ENCODE results near the gene SRSF1.
"Not testable (repeated sequence)": the region's sequence is repeated elsewhere in the genome, so short reads cannot be mapped to it uniquely, and the experiment has no call there.

SRSF1 gene

DNA sequence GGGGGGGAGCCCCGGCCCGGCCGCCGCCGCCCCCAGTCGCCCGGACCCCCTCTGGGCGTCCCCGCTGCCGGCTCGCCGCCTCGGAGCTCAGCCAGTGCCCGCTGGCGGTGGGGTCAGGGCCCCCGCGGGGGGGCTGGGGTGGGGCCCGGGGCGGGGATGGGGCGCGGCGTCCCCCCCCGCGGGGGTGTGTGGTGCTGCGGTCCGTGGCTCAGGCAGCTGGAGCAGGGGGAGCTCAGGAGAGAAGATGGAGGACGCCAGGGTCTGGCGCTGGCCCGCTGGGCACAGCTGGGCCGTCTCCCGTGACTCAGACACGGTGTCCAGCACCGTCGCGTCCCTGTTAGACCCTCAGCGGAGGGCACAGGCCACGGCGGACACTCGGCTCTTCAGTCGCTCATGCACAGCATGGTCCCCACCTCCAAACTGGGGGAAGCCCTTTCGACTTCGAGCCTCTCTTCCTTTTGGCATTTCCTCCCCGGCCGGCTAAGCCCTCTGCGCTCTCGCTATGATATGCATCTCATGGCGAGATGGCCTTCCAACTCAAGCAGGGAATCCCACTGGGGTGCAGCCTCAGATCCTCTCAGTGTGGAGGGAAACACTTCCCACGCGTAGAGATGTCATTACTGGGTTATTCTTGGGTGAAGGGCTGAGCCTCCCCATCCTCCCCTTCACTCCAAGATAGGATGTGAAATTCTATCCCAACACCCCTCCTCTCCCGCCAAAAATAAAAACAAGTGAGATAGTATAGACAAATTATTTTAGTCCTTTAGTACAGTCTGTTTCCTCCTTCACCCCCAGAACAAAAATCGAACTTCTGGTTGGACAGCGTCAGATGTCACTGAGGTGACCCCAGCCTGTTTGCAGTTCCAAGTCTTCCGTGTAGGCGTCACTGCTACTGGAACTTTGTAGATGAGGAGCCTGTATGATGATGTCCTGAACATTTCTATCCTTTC is 18.5 kb downstream of the SRSF1 start:
- peak; percentile 56 to 82 (median 73) for DNase-seq

DNA sequence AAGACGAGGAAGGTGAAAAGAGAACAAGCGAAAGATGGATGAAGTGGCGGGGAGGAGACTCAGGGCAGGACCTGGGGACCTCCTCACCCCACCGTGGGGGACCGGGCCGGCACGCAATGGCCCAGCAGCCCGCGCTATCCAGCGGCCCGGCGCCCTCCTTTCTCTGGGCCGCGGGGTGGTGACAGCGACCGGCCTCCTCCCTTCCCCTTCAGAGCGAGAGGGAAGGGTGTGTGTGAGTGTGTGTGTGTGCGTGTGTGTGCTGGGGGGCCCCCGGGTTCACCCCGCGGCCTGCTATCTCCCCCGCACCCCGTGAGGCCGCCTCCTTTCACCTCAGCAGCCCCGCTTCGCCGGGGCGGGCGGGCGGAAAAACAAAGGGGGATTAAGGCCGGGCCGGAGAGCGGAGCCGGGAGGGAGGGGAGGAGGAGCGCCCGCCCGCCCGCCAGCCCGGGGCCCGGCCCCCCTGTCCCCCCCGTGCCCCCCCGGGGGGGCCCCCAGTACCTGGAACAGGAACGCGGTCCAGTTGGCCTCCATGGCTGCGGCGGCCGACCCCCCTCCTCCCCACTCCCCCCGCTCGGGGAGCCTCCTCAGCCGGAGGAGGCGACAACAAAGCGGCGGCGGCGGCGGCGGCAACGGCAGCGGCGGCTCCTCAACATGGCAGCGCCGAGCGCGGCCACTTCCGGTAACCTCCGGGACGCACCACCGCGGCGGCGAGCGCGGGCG is 19.3 kb downstream of the SRSF1 start, which contains the start of gene VEZF1:
Gene VEZF1, minus strand, starts transcription at position 674 of the 720 bp plus-strand sequence. Its CDS starts 143 bp downstream, at position 531.
- DNase-seq: peak; percentile 52 to 82 (median 74)

DNA sequence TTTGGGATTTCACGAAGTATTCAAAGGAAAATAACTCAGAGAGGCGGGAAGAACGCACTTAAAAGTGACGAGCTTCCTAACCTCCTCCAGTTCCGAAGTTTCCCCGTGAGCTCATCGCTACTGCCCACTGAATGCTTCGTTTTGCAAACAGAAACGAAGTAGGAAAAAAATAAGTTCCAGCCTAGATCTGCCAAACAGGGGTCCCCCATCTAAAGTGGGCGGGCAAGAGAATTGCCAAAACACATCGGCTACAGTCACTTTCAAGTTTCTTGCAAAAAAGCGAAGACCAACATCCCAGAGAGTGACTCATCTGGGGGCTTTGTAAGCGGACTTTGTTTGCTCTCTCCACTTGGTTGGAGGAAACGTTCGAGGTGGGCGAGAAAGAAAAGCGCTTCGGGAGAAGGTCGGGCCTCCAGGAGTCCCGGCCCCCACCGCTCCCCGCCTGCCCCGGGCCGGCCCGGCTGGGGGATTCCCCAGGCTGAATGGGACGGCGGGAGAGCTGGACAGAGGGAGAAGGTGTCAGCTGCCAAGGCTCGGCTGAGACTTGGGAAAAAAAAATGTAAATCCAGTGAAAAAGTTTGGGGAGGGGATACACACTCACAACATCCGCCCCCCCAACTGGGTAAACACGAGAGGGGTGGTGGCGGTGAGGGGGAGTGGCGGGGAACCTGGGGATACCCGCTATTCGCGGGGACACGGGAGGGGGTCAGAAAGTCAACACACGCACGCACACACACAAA is 20.0 kb downstream of the SRSF1 start:
- peak in 3 of 6 experiments; percentile 42 to 47 (median 42) for DNase-seq

DNA sequence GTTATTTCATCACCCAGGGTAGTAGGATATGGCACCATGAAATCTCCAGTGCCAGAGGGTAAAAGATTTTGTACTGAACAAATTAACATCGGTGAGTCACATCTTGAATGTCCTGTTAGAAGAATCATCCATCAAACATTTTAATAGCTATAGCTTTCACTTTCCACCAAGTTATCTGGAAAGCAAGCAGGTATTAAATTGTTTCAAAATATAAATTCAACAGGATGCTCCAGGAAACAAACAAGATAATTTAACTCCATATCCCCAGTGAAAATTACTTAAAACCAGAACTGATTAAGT is 21.4 kb downstream of the SRSF1 start:
- DNase-seq: no peak

DNA sequence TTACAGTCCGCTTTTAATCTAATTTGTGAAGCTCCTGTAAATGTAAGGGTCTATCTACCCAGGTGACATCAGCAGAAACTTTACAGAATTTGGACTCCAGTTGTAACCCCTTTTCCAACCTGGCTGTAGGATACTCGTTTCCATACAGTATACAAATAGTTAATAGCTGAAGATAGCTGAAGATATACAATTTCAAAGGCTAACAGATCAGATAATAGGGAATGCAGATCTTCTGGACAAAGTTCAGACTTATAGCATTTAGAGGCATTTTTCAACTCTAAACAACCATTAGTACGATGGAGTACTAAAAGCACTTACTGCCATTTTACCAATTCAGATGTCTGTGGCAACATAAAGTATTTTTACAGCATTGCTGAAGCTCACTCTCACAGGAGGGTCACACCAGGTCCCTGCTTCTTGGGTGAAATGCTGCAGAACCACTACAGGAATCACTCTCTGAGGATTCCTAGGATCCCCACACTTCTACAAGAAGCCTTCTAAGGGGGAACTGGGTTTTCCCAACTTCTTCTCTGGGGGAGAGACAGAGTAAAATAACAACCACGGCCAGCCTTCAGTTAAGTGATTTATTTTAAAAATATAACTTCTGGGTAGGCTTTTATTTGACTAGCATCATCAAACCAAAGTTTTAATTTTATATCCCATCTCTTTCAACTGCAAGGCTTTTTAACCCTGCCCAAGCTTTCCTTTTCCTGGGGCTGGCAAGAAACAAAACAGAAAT is 21.9 kb downstream of the SRSF1 start:
- DNase-seq: no peak

DNA sequence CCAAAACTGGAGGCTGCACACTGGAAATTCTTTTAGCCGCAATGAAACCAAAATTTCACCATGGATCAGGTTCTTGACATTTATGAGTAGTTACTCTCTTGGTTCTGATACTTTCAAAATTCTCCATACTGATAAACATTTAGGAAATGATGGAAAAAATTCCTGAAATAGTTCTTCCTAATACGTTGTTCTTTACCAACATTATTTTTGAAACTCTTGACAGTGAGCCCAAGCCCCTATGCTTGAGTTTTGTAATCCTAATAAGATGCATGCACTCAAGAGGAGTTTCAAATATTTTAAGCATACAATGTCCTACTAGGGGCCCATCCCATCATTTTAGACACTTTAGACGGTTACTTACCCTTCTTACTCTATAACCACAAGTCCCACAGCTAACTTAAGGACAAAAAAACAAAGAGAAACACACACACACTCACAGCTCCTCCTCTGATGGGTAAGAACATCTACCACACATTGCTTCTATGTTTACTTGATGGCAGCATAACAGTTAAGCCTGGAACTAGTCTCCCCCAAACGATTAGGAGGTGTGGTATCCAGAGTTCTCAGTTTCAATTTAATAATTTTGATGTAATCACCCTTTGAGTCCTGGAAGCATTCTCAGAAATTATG is 22.7 kb downstream of the SRSF1 start:
- no peak for DNase-seq

DNA sequence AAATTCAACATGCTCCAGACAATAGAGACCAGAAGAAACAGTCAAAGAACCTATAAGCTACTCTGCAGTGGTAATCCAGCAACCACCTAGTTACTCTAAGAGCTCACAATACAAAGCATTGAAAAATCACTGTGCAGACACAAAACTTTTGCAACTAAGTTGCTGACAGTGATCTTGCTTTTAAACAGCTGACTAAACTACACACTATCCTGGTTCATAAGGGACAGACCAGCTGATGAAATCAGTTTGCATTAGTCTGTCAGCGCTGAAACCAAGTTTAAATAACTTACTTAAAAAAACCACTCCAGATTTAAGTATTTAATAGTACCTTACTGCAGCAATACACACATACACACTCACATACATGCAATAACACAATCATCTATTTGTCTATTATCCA is 23.6 kb downstream of the SRSF1 start:
- DNase-seq: no peak

DNA sequence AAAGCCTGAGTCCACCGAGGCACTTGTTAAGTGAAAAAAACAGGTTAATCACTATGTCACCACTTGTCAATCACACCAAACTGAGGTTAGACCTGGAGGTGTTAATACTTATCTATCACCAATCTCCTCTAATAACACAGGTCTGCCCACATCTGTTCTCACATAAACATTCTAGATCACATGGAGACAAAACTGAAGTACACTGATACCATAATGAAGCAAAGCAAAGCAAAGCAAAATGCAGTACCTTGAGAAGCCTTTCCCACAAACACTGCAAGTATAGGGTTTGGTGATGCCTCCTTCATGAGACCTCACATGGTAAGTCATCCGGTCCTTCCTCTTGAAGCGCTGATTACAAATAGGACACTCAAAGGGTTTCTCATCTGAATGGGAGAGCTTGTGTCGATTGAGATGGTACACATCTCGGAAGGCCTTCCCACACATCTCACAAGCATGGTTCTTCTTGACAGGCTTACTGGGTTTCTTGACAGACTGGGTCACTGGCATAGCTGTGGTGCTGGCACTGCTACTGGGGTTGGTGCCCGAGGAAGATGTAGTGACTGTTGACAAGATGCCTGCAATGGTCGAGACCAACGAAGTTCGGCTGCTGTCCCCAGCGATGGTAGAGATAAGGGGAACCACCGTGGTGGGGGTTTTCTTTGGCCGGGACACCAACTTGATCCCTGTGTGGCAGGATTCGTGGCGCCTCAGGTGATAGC is 24.4 kb downstream of the SRSF1 start:
- DNase-seq: no peak

DNA sequence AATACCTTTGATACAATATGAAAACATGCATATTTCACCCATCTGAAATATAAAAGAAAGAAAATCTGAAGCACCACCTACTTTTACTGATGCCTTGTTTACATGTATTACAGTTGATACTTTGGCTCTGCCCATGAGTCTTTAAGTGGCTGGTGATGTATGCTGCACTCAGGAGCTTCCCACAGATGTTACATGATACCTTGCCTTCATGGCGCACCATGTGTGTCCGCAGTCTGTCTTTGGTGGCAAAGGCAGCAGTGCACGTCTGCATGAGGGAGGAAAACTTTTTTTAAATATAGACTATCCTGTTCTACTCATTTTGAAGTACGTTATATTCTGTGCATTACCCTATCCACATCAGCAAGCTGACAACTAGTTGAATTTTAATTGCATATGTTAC is 26.5 kb downstream of the SRSF1 start:
- no peak for DNase-seq

DNA sequence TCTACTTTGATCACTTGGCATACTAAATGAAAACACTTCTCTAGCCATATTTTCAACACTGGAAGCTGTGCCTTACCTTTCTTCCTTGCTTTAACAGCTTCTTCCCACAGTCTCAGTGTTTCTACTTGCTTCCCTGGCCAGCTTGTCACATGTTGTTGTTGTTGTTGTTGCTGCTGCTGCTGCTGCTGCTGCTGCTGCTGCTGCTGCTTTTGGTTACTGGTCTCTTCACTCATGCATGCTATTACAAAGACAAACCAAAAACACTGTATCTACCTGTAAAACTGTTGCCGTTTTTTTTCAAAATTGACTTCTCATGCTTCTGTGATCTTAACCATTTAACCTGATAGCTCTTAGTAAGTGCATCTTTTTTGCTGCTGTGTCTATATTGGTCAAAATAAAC is 28.0 kb downstream of the SRSF1 start:
- DNase-seq: no peak

DNA sequence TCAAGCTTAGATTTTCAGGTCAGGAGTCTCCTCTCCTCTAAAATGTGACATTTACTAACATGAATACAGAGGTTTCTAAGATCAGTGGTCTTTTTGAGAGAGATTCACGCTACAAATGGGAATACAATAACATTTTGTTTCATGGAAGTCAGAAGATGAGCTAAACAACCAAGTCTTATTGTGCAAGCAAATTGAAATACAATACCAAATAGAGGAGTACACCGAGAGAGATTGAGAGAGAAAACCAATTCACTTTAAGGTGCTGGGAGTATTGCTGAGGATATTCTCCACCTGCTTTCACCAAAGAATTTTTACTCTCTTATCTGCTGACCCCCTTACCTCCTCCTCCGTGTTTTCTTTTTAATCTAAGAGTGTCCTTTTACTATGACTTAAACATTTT is 30.5 kb downstream of the SRSF1 start:
- no peak for DNase-seq

DNA sequence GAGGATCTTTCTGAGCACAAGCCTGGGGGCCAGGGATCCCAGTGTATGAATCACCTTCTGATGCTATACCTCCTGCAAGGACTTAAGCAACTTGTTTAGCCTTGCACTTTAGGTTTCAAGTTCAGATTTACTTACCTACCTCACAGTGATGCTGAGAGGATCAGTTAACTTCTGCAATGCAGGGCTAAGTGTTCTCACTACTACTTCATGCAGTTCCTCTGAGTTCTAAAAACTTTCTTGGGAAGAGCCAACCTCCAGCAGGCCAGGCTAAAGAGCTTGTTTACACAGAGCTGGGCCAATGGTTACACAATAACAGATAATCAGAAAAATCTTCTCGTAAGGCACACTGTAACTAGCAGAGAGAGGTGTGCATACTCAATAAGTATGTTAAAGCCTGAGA is 32.0 kb downstream of the SRSF1 start:
- no peak for DNase-seq

DNA sequence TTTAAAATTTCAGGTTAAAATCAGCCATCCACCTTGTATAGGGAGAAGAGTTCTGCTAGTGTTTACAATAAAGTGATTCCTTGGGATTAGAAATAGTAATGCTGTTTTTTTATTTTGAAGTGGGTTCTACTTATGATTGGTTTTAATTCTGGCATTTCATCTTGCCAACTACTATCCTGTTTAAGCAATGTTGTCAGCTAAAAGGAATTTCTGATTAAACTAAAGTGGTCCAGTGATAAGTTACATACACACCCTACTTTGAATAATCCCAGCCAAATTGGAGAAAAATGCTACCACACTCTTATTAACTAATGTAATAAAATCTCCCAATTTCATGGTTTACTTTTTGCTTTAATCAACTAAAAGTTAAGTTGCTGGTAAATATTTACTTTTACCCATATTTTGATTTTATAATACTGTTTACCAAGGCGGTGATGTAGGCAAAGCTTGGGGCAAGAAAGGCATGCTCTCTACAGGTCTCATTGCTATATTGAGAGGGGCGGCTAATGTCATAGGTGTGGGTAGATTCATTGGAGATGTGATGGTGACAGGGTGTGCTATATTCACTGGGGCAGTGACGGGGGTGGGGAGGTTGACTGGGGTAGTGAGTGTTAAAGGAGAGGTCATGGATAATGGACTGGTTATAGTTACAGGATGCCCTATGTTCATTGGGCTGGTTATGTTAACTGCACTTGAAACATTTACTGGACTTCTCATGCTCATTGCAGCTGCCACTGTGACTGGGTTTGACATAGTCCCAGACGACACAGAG is 32.8 kb downstream of the SRSF1 start:
- not testable (repeated sequence) for DNase-seq

DNA sequence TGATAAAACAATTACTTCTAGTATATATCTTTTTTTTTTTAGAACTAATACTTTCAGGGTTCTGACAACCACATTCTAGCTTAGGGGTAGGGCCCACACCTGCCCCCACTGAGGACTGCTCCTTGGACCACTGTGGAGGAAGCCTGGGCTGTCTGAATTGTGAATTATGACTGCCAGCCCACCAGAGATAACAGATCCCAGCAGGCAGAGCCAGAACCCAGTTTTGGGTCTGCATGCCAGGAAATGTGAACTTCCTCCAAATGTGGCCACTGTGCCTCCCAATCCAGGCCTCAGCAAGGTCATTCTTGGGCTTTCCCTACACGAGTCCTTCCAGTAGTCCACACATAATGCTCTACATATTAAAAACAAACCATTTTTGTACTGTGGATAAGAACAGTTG is 34.9 kb downstream of the SRSF1 start:
- no peak for DNase-seq

DNA sequence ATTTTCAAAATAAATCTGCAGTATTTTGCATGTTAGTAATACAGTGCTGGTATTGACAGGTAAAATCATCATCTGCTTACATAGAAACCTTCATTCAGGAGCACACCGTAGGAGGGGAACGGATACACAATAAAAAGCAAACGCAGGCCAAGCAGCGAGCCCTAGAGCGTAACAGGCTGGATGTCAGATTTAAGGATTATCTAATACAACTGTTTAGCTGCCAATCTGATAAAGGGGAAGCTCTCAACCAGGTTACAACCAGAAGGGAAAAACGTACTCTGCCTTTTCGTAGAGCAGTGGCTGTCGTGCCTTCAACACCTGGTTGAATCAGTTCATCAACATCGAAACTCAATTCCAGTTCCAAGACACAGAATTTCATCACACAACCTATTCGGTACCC is 35.5 kb downstream of the SRSF1 start:
- DNase-seq: no peak

DNA sequence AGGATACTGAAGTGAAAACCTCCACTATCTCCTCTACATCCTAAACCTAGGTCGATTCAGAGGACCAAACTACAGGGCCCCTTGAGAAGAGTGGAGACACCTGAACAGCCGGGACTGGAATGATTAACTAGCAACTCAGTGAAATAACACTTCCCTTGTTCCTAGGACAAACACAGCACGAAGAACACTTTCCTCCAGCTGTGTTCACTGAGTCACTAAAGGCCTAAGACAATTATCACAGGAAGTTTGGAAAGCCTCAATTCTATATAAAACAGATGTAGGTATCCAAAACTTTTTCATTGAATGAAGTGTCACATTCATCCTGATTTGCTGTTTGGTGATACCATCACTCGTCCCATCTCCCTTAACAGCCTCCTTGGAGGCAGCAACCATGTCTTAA is 36.3 kb downstream of the SRSF1 start:
- no peak for DNase-seq

DNA sequence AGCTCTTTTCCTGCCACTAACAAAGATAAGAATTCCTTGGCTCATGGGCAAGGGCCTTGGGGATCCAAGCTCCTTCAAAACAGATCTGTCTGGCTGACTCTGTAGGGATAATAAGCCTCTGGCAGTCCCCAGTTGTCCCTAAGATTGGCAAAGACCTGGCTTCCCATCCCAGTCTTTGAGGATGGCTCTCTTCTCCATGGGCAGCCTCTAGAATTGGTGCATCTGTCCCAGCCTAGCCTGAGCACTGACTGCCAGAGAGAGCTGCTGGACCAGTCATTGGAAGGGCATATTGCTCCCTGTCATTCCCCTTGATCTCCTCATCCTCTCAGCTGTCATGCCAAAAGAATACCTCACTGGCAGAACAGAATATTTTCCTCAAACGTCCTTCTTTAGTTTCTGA is 38.6 kb downstream of the SRSF1 start:
- no peak for DNase-seq

DNA sequence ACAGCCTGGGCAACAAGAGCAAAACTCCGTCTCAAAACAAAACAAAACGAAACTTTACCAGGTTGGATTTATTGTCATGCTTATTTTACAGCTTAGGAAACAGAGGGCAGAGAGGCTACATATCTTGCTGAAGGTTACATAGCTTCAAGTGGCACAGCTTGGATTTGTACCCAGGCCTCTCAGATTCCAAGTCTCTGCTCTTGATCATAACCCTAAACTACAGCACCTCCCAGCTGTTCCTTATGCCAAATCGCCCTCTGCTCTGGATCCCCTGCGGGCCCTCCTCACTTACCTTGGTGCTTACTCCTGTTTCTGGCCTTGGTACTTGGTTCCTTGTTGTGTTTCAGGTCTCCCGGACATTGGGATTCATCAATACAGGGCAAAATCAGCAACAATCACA is 40.2 kb downstream of the SRSF1 start:
- DNase-seq: no peak

DNA sequence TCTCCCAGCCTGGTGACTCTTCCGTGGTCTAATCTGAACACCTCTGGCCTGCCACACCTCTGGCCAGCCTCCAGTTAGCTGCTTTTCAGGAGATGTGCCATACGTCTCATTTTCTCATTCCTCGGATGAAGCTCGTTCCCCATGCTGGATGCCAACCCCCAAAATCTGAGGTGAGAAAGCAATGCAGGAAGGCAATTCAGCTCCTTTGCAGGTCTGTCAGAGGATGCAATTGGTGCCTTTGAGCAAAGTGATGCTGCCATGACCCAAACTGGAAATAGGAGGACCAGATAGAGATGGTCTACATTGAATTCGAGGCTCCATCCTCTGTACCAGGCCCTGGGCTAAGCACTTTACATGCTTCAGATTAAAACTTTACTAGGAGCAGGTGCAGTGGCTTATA is 40.8 kb downstream of the SRSF1 start:
- no peak for DNase-seq

DNA sequence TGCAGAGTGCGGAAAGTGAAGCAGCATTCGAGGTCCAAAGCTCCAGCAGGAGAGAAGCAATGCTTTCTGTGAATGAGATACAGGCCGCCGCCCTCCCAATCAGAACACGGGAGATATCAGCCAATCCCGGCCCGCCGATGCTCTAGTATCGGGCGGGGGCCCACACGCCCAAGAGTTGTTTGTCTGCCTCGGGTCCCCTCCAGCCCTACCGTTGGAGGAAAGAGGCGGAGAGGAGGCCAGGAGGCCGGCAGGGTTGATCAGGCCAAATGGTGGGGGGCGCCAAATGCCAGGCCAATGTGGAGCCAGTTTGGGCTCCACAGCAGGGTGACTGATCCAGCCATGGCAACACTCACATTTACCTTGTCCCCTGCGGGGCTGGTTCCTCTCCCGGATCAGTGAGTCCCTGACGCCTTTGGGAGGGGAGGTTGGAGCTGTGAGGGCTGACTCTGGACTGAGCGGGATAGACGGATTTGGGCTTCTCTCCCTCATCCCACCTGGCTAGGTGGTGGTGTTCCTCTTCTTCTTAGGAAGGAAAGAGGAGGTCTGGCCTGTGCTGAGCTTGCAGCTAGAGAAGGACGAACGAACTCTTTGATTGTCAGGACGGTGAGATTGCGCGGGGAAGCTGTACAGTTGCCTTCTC is 41.4 kb downstream of the SRSF1 start:
- no peak for DNase-seq
